SK-N-SH treated with all-trans-retinoic acid at 6 μM for 48 hours (cell line): ENCODE data around the gene DNAH9.

Experiments used
- ATAC-seq: fragments of 200-7000 bp; cut with Tn5 transposase; 3 replicates; pipeline ENCODE4 v1.9.1; 2020; ENCODE audit warnings: mild to moderate bottlenecking, moderate library complexity
- ARNTL ChIP-seq: fragments of 450-650 bp; formaldehyde crosslinking; IDR thresholded peaks from 2 replicates; pipeline ENCODE4 v1.5.0; 2020; ENCODE audit warnings: low read depth, mild to moderate bottlenecking, moderate library complexity, borderline replicate concordance
- BACH2 ChIP-seq: fragments of 250-450 bp; sonication (Bioruptor Pico); IDR thresholded peaks from 2 replicates; pipeline ENCODE4 v1.9.0; 2021; ENCODE audit warnings: mild to moderate bottlenecking, borderline replicate concordance
- CSDC2 ChIP-seq: fragments of 250-450 bp; sonication (Bioruptor Pico); IDR thresholded peaks from 2 replicates; pipeline ENCODE4 v1.5.0; 2020; ENCODE audit warnings: mild to moderate bottlenecking, moderate library complexity
- CSRNP3 ChIP-seq: fragments of 250-450 bp; sonication (Bioruptor Pico); IDR thresholded peaks from 2 replicates; pipeline ENCODE4 v1.5.1; 2021; ENCODE audit warnings: mild to moderate bottlenecking, moderate library complexity
- ESRRG ChIP-seq: fragments of 250-450 bp; sonication (Bioruptor Pico); IDR thresholded peaks from 2 replicates; pipeline ENCODE4 v1.6.1; 2021; ENCODE audit warnings: mild to moderate bottlenecking
- ISL1 ChIP-seq: fragments of 250-450 bp; sonication (Bioruptor Pico); IDR thresholded peaks from 2 replicates; pipeline ENCODE4 v2.1.2; 2022; ENCODE audit warnings: mild to moderate bottlenecking, moderate library complexity
- OSR1 ChIP-seq: fragments of 250-450 bp; sonication (Bioruptor Pico); IDR thresholded peaks from 2 replicates; pipeline ENCODE4 v1.8.0; 2022; ENCODE audit warnings: moderate library complexity, mild to moderate bottlenecking, inconsistent platforms
- POU6F1 ChIP-seq: fragments of 250-450 bp; sonication (Bioruptor Pico); IDR thresholded peaks from 2 replicates; pipeline ENCODE4 v1.8.0; 2021; ENCODE audit warnings: low read depth, mild to moderate bottlenecking, moderate library complexity, borderline replicate concordance
- SNAI2 ChIP-seq: fragments of 250-450 bp; sonication (Bioruptor Pico); IDR thresholded peaks from 2 replicates; pipeline ENCODE4 v1.5.0; 2020; ENCODE audit warnings: mild to moderate bottlenecking, moderate library complexity
- TCF4 ChIP-seq: fragments of 250-450 bp; sonication (Bioruptor Pico); IDR thresholded peaks from 2 replicates; pipeline ENCODE4 v1.8.0; 2021; ENCODE audit warnings: mild to moderate bottlenecking, moderate library complexity, borderline replicate concordance
- TOX ChIP-seq: fragments of 250-450 bp; sonication (Bioruptor Pico); IDR thresholded peaks from 2 replicates; pipeline ENCODE4 v1.8.0; 2021; ENCODE audit warnings: mild to moderate bottlenecking, moderate library complexity, borderline replicate concordance
- TSHZ2 ChIP-seq: fragments of 250-450 bp; sonication (Bioruptor Pico); IDR thresholded peaks from 2 replicates; pipeline ENCODE4 v1.5.0; 2020; ENCODE audit warnings: mild to moderate bottlenecking, moderate library complexity
- ZC3H10 ChIP-seq: fragments of 250-450 bp; sonication (Bioruptor Pico); IDR thresholded peaks from 2 replicates; pipeline ENCODE4 v1.5.1; 2021; ENCODE audit warnings: mild to moderate bottlenecking, moderate library complexity
- ZFP3 ChIP-seq: fragments of 250-450 bp; sonication (Bioruptor Pico); IDR thresholded peaks from 2 replicates; pipeline ENCODE4 v1.5.0; 2020; ENCODE audit warnings: mild to moderate bottlenecking, moderate library complexity
- ZFP30 ChIP-seq: fragments of 450-650 bp; formaldehyde crosslinking; IDR thresholded peaks from 2 replicates; pipeline ENCODE4 v1.5.0; 2022; ENCODE audit warnings: mild to moderate bottlenecking, moderate library complexity
- ZNF565 ChIP-seq: fragments of 450-650 bp; formaldehyde crosslinking; conservative IDR thresholded peaks from 2 replicates; pipeline ENCODE4 v1.5.0; 2020; ENCODE audit warnings: low read depth, mild to moderate bottlenecking, moderate library complexity
- ZNF70 ChIP-seq: fragments of 450-650 bp; formaldehyde crosslinking; IDR thresholded peaks from 2 replicates; pipeline ENCODE4 v1.5.0; 2020; ENCODE audit warnings: mild to moderate bottlenecking, moderate library complexity
- TF ChIP-seq, protein P1 (sequence below): fragments of 250-450 bp; sonication (Bioruptor Pico); IDR thresholded peaks from 2 replicates; pipeline ENCODE4 v1.5.1; 2020; ENCODE audit warnings: low read depth, mild to moderate bottlenecking, moderate library complexity

Gene DNAH9

GRCh38 chr17:11643851-11644250 lies 45.6 kb downstream of the DNAH9 start:
- TF ChIP-seq OSR1 (CRISPR knock-in tag), result no peak
- no peak for TF ChIP-seq ZNF565
- TF ChIP-seq ZFP30 (CRISPR knock-in tag), result no peak
- no peak for TF ChIP-seq ISL1
- no peak for TF ChIP-seq TCF4 (CRISPR knock-in tag)
- TF ChIP-seq ESRRG (CRISPR knock-in tag), result no peak
- TF ChIP-seq POU6F1 (CRISPR knock-in tag), result no peak
- TF ChIP-seq ZFP3 (CRISPR knock-in tag), result no peak
- TF ChIP-seq CSRNP3 (CRISPR knock-in tag), result no peak
- TF ChIP-seq, protein P1, sequence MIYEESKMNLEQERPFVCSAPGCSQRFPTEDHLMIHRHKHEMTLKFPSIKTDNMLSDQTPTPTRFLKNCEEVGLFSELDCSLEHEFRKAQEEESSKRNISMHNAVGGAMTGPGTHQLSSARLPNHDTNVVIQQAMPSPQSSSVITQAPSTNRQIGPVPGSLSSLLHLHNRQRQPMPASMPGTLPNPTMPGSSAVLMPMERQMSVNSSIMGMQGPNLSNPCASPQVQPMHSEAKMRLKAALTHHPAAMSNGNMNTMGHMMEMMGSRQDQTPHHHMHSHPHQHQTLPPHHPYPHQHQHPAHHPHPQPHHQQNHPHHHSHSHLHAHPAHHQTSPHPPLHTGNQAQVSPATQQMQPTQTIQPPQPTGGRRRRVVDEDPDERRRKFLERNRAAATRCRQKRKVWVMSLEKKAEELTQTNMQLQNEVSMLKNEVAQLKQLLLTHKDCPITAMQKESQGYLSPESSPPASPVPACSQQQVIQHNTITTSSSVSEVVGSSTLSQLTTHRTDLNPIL (CRISPR knock-in tag), result no peak
- TF ChIP-seq BACH2 (CRISPR knock-in tag), result no peak
- no peak for TF ChIP-seq TSHZ2 (CRISPR knock-in tag)
- no peak for TF ChIP-seq ZNF70 (CRISPR knock-in tag)
- no peak for ATAC-seq

- no peak for TF ChIP-seq SNAI2 (CRISPR knock-in tag)
- TF ChIP-seq, all 23 proteins: peak for 0
- no peak for ATAC-seq
Observed at GRCh38 chr17:11644265-11645212, 46.3 kb downstream of the DNAH9 start.

- TF ChIP-seq CSDC2 (CRISPR knock-in tag) (no peak), TOX (CRISPR knock-in tag) (no peak), ARNTL (CRISPR knock-in tag) (no peak), OSR1 (CRISPR knock-in tag) (no peak), ISL1 (no peak), ZNF565 (no peak), ZC3H10 (no peak), CSRNP3 (CRISPR knock-in tag) (no peak), ZFP3 (CRISPR knock-in tag) (no peak)
- TF ChIP-seq, protein P1 (CRISPR knock-in tag), result no peak
- ATAC-seq, result no peak
Observed at GRCh38 chr17:11645426-11645825, 47.2 kb downstream of the DNAH9 start.
